LoVo (cell line): ENCODE data around the gene NCBP2L.

ENCODE experiments used
- DNase-seq: peaks from one replicate; pipeline ENCODE4 v3.0.0-alpha.2; 2016; ENCODE audit warnings: low spot score

Gene NCBP2L

DNA sequence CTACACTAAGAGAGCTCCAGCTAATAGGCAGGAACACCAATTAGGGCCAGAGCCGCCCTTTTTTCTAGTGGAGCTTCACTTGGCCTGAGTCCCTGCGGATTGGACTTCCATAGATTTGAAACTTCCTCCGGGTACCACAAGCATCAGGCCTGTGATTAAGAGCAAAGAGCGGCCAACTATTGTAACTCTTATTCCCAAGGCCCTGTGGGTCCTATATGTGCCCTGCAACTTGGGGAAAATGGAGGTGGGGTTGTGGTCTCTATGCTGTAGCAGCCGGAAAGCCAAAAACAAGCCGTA lies at the start of gene NCBP2L:
NCBP2L (plus strand) TSS at position 198 of the 297 bp plus-strand sequence. CDS start 16,488 bp downstream, outside the sequence.
- DNase-seq: no peak

DNA sequence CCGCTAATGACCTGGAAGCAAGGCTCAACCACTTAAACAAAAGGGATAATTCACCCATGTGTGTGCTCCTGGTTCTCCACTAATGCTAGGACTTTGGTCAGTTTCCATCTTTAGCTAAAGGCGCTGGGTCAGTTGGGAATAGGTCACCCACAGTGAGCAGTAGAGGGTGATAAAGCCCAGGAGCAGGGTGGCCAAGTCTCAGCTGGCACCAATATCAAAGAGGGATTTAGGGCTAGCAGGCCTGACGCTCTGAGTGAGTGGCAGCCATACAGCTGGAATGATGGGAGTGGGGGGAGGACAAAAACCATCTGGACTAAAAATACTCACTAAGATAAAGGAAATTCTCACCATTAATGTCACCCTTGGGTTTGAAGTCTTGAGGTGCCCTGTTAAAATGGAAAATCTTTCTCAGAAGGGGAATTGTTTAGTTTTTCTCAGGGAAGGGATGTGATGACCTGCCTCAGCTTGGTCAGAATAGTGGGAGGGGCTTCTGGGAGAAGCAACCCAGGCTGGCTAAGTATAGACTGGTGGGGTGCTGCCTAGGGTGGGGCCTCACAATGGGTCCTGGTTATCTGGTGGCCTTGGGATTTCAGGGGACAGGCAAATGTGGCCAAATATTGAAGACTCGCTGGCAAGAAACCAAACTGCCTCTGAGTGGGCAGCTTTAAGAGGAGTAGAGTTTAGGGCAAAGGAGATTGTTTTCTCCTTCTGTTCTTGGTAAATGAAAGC lies 49.0 kb upstream of the NCBP2L start:
- DNase-seq: no peak

DNA sequence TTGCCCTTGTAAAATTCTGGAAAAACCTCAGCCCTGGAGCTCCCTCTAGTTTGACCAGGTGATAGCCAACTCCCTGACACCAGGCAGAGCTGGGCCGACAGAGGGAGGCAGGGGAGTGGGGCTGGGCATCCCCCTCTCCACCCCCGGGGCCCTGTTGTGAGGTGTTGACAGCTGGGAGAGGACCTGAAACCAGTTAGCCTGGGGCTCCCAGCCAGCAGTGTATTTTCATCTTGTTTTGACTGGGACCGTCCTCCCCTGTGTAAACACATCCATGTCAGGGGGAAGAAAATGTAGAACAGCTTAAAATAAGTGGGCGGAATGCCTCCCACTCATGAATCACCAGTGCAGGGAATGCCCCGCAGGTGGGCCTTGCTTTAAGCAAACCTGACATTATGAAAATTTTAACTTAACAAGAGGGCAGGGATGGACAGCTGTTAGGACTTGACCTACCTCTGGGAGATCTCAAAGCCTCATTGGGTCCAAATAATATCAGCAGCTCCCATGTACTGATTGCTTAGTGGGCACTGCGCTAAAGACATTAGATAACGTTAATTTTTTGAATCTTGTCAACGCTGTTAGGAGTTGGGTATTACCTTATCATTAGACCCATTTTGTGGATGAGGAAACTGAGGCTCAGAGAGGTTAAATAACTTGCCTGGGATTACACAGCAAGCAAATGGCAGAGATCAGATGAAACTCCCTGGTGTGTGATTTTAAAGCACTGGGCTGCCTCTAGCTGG lies 47.8 kb upstream of the NCBP2L start:
- no peak for DNase-seq

DNA sequence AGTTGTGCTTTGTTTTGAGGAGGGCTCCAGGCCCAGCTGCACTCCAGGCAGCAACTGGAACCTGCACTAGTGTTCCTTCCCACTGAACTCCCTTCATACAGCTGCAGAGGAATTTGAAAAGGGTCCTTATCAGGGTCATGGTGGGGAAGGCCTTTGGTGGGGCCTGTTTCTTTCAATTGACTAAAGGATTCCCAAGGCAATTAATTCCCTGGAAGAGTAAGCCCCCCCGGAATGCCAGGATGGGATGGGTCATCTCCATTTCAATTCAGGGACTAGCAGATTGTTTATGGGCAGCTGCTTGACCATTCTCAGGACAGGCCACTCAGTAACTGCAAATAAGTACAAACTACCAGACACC lies 47.3 kb upstream of the NCBP2L start:
- no peak for DNase-seq

DNA sequence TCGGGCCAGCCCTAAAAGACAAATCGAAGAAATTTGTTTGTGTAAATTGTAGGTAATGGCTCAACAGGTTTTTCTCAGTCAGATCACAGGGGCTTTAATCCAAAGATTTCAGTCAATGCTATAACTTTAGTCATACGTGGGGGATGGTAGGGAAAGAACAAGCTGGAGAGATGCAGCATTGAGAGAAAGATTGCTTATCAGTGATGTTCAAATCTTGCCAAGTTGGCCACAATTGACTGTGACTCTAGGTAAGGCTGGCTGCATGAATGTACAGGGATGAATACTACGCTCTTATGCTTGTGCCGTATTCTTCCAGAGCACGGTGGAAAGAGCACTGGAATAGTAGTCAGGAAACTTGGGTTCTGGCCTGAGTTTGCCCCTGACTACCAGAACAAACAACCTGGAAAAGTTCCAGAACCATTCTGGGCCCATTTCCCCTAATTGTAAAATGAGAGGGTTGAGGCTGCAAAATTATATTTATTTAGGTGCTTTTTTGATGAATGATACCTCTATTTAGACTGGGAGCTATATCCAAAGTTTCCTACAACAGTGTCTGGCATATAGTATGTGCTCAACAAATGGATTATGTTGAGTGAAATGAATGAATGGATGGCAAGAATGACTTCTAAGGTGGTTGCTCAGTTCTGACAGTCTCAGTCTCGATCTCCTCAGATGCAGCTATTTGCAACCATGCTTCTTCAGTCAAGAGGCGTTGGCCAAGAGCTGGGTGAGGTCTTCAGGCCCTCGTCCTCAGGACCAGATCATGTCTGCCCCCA lies 46.4 kb upstream of the NCBP2L start:
- no peak for DNase-seq

DNA sequence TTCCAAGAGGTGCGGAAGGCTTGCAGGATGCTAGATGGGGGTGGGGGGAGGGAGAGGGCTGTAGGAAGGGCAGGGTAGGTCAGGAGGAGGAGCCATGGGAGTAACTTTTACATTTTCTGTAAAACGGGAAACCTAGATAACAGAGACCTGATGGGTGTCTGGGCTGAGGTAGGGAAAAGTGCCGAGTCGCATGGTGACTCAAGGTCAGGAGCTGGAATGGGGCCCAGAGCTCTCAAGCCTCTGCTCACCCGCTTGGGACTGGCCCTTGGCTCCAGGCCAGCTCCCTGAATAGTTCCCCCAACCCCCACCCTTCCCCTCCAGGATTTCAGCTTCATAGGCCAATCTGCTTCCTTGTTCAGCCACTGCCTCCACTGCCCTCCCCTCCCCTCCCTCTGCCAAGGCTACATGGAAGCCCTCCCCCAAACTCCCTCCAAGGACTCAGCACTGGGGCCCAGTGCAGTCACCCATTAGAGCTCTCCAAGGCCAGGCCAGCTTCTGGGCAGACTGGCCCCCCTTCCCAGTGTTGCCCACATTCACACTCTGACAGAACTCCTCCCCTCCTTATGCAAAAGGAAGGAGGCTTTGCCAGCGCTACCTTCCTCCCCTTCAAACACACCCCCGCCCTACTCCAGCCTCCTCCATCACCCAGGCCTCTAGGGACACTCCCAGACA lies 45.6 kb upstream of the NCBP2L start:
- peak; percentile 62 for DNase-seq

DNA sequence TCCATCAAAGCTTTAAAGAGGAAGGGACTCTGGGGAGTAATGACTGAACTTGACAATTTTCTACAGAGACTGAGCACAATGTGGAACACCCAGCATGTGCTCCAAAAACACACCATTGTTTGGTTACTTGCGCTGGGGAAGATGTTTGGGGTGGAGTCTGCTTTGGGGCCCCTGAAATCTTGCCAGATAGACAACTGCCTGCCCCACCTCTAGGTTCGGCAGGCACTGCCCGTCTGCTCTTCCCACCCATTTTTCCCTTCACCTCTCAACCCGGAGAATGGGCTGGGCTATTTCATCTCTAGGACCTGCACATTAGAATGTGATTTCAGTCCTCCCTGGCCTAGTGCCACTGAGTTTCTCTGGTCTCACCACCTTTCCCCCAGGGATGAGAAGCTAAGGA lies 43.8 kb upstream of the NCBP2L start:
- DNase-seq: no peak

DNA sequence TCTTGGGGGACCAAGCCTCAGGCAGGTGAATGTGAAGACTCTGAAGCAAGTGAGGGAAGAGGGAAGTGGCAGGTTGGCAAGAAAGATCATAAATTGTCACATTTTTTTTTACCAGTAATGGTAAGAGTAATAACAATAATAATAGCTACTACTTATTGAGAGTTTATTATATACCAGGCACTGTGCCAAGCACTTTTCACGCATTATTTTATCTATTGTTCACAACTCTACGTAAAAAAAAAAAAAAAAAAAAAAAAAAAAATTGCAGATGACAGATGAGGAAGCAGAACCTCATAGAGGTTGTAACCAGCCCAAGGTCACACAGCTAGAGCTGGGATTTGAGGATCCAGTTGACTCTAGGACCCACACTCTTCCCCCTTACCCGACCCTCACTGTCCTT lies 42.9 kb upstream of the NCBP2L start:
- DNase-seq: no peak

DNA sequence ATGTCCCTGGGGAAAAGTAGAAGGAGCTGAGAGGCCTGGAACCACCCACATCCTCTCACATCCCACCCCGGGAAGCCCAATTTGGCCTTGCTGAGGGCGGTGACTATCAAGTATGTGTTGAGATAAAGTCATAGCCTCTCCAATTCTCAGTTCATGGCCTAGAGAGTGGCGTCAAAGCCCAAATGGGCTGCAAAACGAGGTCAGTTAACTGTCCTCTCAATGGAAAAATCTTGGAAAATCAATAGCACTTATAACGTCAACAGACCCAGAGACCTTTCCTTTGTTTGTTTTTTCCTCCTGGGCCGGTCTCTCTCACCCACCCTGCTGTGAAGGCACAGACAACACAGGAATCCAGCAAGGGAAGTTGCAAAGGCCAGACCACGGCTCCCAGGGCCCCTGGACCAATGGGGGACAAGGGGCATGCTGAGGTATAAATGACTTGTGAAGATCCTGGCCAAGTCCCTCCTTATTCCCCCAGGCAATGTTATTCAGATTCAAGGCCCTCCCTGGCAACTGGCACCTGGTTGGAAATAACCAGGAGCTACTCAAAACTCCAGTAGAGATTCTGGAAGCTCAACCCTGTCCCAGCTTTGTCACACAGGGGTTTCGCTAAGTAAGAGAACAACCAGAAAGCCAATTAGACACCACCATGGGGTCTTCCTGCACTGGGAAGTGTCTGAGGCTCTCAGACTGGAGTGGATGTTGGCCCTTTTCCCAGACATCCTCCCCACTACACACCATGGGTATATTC lies 40.6 kb upstream of the NCBP2L start:
- no peak for DNase-seq

DNA sequence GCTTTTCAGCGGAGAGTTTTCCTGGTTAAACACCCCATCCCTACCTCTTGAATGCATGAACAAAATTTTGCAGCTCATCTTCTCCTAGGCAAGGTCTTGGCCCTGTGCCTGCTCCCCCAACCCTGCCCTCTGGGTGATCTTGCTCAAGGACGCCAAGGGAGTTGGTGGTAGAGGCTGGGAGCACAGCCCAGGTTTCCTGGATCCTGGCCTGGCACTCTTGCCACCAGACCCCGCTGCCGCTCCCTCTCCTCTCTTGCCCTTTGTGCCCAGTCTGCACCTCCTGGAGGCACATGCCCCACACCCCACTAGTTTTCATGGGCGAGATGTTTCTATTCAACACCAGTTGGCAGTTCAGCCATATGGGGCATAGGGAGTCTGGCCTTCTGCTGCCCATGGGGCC lies 39.3 kb upstream of the NCBP2L start:
- no peak for DNase-seq

DNA sequence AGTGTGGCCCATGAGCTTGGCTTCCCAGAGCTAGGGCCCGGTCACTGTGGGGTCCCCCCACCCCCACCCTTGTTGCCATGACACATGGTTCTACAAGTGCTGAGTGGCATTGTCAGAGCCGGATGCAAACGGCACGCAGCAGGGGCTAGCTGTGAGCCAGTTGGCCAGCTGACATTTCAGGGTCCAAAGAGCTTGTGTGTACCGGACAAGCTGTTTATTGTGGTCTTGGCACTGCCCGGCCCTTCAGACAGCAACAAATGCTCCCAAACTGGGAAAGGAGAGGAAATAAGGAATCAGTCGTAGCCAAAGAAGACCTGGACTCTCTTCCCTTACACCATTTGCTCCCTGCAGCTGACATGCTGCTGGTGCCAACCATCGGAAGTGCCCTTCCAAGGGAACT lies 38.8 kb upstream of the NCBP2L start:
- no peak for DNase-seq

DNA sequence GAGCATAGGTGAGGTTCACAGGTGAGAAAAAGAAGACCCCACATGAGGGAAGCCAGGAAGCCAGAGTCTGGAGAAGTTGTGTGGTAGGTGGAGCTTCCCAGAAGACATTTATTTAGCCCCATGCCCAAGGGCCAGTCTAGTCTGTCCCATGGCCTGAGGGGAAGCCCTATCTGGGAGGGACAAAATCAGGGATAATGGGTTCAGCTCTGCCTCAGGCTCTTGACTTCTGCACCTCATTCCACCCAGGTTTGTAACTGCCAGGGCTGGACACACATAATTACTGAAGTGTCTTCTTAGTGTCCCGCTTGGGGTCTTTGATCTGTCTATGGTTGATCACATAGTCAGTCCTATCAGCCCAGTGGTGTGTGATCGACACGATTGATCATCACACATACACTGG lies 38.0 kb upstream of the NCBP2L start:
- no peak for DNase-seq

DNA sequence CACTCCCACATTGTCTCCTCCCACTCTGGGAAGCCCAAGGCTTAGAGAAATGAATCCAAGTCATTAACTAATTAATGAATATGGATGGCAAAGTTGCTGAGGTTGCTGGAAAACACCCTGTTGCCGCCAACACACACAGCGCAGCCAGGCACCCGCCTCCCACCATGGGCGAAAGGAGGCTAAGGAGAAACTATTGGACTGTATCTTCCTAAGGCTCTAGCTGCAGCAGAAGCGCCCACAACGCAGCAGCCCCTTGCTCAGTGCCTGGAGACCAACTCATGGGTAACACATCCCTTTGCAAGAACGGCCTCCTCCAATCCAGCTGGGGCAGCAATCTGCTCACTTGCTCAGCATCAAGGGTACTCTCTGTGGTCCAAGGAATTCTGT lies 36.1 kb upstream of the NCBP2L start:
- no peak for DNase-seq

DNA sequence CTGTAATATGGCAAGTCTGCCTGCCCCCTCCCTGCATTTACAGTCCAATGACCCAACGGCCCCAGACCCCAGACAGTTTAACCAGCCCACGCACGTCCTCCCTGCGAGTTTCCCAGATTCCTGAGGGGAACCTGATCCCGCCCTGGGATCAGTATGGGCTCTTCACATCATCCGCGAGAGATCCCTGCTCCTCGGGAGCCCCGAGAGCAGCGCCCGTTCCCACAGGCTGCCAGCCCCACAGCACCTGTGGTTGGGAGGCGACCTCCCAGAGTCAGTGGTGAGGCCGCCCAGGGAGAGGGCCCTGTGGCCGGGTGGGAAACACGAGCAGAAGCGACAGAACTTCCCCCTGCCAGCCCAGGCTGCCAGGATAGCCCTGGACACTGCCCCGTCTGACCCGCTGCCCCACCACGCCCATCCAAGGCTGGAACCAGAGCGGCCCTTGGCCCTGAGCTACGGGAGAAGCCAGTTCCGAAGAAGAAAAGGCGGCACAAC lies 34.8 kb upstream of the NCBP2L start:
- DNase-seq: no peak

DNA sequence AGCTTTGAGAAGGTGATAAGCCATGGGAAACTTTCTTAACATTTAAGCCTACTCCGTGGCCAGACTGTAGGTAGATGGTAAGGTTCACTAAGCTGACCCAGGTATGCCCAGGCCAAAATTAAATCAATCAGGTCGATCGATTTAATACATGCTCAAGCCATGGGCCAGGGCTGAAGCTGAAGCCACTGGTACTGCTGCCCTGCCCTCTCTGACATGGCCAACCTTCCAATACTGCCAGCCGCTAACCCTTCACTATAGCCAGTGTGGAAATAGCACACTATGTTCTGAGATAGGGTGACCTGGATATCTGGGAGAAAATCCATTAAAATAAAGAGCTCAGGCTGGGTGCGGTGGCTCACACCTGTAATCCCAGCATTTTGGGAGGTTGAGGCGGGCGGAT lies 33.5 kb upstream of the NCBP2L start:
- no peak for DNase-seq

DNA sequence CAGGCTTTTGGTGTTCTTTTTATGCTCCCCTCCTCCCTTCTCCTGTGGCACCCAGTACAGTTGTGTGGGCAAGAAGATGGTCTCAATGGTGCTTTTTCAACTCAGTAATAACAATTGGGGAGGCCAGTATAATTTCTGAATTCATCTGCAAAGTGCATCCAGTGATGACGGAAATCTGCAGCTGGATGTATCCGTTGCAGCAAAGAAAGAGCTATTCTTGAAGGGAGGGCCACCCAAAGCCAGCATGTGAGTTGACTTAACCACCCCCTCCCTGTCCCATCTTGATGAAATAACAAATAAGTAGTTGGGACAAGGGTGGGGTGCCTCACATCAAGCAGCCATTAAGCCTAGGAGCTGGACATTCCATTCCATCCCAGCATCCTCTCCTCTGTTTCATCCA lies 32.7 kb upstream of the NCBP2L start:
- no peak for DNase-seq

DNA sequence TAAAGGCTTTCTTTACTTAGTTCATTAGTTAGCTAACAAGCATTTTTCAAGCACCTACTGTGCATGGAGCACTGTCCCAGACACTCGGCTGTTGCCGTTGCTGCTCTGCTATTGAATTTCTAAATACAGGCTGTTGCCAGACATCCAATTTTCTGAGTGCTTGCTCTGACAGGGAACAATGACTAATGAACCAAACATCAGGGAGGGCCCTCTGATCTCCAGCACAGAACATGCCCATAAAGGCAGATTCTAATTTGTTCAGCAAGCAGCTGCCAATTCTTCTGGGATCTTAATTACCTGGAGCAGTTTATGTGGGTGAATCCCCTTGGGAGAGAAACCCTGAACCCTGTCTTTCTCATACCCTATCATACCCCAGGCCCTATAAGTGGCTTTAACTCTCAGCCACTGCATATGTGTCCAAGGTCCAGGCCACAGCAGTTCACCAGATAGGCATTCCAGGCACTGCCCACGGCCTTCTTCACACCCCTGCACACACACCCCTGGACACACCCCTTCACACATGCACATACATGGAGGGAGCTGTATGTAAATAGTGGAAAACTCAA lies 29.9 kb upstream of the NCBP2L start:
- DNase-seq: peak; percentile 17

DNA sequence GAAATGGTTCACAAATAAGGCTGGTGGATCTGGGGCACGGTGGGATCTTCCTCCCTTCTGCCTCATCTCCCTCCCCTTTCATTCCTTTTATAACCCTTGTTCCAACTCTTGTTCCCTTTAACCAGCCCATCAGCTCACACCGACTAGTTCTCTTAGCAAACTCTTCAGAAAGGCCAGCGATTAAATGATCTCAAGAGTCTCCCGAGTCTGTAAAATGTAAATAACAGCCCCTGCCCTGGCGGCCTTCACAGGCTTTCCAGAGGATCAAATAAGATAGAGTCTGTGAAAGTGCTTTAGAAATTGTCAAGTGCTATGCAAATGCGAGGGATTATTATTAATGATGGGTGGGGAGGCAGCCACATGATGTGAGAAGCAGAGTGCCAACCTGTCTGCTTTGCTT lies 29.0 kb upstream of the NCBP2L start:
- no peak for DNase-seq

DNA sequence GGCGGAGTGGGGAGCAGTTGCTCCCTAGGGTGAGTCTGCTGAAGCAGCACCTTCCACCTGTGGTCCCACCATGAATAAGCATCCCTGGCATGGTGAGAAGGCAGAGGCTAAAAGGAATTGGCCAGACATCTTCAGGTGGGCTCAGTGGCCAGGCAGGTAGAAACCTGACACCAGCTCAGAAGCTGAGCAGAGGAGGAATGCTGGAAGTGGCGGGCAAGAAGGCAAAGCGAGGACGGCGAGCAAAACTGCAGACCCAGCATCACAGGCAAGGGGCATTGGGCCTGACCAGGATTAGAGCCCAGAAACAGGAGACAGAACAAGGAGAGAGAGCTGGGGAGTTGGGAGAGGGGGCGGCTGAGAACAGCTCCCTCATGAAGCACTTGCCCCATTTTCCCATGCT lies 27.3 kb upstream of the NCBP2L start:
- DNase-seq: no peak

DNA sequence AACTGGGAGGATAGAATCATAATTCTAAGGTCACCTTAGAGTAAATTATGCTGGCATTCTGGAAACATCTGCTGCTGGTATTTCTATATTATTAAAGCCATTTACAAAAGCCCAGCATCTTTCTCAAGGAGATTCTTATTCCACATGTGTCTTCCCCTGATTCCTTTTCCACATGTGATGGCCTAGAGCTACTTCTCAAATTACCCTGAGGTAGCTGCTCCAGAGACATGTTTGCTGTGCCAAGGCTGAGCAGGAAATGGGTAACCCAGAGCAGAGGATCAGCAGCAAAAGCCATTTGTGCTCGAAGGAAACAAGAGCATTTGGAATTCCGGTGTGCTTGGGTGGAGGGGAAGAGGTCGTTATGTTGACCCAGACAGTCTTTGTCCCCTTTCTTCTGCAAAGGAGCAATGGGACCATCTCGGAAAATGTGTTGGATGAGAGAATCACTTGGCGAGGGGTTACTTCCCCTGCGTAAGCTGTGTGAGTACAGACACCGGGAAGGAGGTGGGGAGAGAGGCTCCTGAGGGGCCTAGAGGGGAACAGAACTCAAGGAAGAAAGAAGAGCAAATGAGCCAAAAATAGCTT lies 26.6 kb upstream of the NCBP2L start:
- no peak for DNase-seq

DNA sequence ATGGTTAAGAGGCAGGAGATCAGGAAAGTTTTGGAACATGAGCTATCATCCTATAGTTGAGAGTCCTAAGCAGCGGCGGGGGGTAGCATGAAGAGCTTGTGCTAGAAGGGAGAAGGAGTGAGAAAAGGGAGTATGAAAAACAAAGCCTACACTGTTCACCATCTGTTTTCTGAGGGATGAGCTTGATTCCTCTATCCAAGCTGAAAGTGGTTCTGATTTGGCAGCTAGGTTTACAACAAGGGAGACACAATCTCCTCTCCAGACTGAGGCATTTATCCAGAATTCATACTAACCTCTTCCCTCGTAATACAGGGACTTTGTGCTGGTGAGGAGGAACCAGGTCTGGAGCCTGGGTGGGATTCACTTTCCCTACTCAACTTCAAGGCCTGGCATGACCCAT lies 25.5 kb upstream of the NCBP2L start:
- DNase-seq: no peak
